ELF-1 (cell line): ENCODE data around the gene COL9A1.

Source experiments
- DNase-seq: peaks from one replicate; pipeline ENCODE4 v3.0.0-alpha.2; 2016; ENCODE audit warnings: low read depth, low spot score

The COL9A1 gene

GRCh38 chr6:70289299-70289698 is 13.6 kb downstream of the COL9A1 start:
- no peak for DNase-seq

GRCh38 chr6:70286905-70287304 is 16.0 kb downstream of the COL9A1 start:
- DNase-seq: no peak

GRCh38 chr6:70285201-70285600 is 17.7 kb downstream of the COL9A1 start:
- no peak for DNase-seq

GRCh38 chr6:70282919-70283461 is 19.9 kb downstream of the COL9A1 start:
- DNase-seq: peak; percentile 60

GRCh38 chr6:70282312-70282918 is 20.5 kb downstream of the COL9A1 start:
- peak; percentile 70 for DNase-seq

GRCh38 chr6:70281923-70282311 is 21.0 kb downstream of the COL9A1 start:
- no peak for DNase-seq

- DNase-seq: no peak
Observed at GRCh38 chr6:70280400-70280853, 22.5 kb downstream of the COL9A1 start.

- no peak for DNase-seq
Observed at GRCh38 chr6:70277470-70277869, 25.4 kb downstream of the COL9A1 start.

- no peak for DNase-seq
Observed at GRCh38 chr6:70274338-70274737, 28.5 kb downstream of the COL9A1 start.

GRCh38 chr6:70272071-70272470 is 30.8 kb downstream of the COL9A1 start:
- no peak for DNase-seq

GRCh38 chr6:70270287-70271005 is 32.4 kb downstream of the COL9A1 start:
- no peak for DNase-seq

GRCh38 chr6:70266142-70266541 is 36.7 kb downstream of the COL9A1 start:
- no peak for DNase-seq

GRCh38 chr6:70264306-70264705 is 38.6 kb downstream of the COL9A1 start:
- DNase-seq: no peak

- no peak for DNase-seq
Observed at GRCh38 chr6:70258483-70258882, 44.4 kb downstream of the COL9A1 start.

GRCh38 chr6:70257768-70258273 is 45.1 kb downstream of the COL9A1 start:
- no peak for DNase-seq

GRCh38 chr6:70254784-70255183 is 48.1 kb downstream of the COL9A1 start:
- DNase-seq: no peak

GRCh38 chr6:70253923-70254322 is 49.0 kb downstream of the COL9A1 start:
- DNase-seq: no peak

- no peak for DNase-seq
Observed at GRCh38 chr6:70252604-70253003, 50.3 kb downstream of the COL9A1 start.

- no peak for DNase-seq
Observed at GRCh38 chr6:70246118-70246517, 56.8 kb downstream of the COL9A1 start.

- DNase-seq: peak; percentile 9
Observed at GRCh38 chr6:70241991-70242420, 60.9 kb downstream of the COL9A1 start.

- no peak for DNase-seq
Observed at GRCh38 chr6:70241031-70241430, 61.9 kb downstream of the COL9A1 start.

- no peak for DNase-seq
Observed at GRCh38 chr6:70236343-70236742, 66.5 kb downstream of the COL9A1 start.
